Measurements from ENCODE around the gene PCOLCE2. TPM values are rescaled to one million over a fixed set of nuclear protein-coding genes. Genes with fewer than 3 reads are reported as not detected.
A peak's percentile ranks its signal among the peaks of the same experiment; 100 is the strongest.

The PCOLCE2 gene
- total RNA-seq, 1 experiment from 2014 or later = 4.4 TPM

- TF ChIP-seq POLR2A (IDR thresholded peaks at IDR 0.05; ENCODE audit: borderline replicate concordance, extremely low read depth, insufficient read depth, insufficient read length) (peak; percentile 46), FOSL1 (IDR thresholded peaks at IDR 0.05; ENCODE audit: low read depth) (no peak), ZNF274 (IDR thresholded peaks at IDR 0.05; ENCODE audit: low read depth, low read length) (no peak), JUND (IDR thresholded peaks at IDR 0.05) (no peak), EGR1 (IDR thresholded peaks at IDR 0.05; ENCODE audit: low read depth) (no peak), YY1 (IDR thresholded peaks at IDR 0.05; ENCODE audit: extremely low read depth, insufficient replicate concordance, low read depth, low read length) (no peak), SIN3A (IDR thresholded peaks at IDR 0.05; ENCODE audit: low read depth) (no peak), POLR2AphosphoS5 (IDR thresholded peaks at IDR 0.05; ENCODE audit: low read depth, low read length) (0 out of 2 replicates have a peak, but pooled peaks have one; percentile 1)
These were observed at the start of gene PCOLCE2 (continued) for GRCh38 chr3:142888481-142889211.

- no peak overlapping the region for H3K9ac ChIP-seq (ENCODE audit: low read length)
- no peak for ATAC-seq
- no peaks in the 10 kb centered on the region for H3K27me3 ChIP-seq (ENCODE audit: insufficient read depth, low read length)
- no peaks in the 10 kb centered on the region for H3K9me2 ChIP-seq (ENCODE audit: insufficient read depth)
- no peak overlapping the region for H2AFZ ChIP-seq (ENCODE audit: low read depth, low read length, poor library complexity, severe bottlenecking)
- CTCF ChIA-PET = no interaction called here
- no peak overlapping the region for H3K4me2 ChIP-seq (ENCODE audit: low read length)
- no peaks in the 10 kb centered on the region for H3K9me3 ChIP-seq (ENCODE audit: control insufficient read depth in 1 of 2, insufficient read depth in 1 of 2, low read depth in 1 of 2, low read length in 2 of 2)
- no peaks in the 10 kb centered on the region for H4K20me1 ChIP-seq (ENCODE audit: insufficient read depth)
- POLR2A ChIA-PET = no interaction called here
- DNase-seq (ENCODE audit: low read depth, low spot score) = no peak
- no TSS peak for BruUV-seq (replicated peaks)
- TF ChIP-seq RAD21 (IDR thresholded peaks at IDR 0.05; ENCODE audit: low read depth) = no peak
- no peak for TF ChIP-seq CTCF (IDR thresholded peaks at IDR 0.05 in 2 of 3, conservative IDR thresholded peaks at IDR 0.05 in 1 of 3; ENCODE audit: borderline replicate concordance in 1 of 3, insufficient read depth in 1 of 3, low read depth in 2 of 3, low read length in 2 of 3)
- no peak for TF ChIP-seq TCF7L2 (IDR thresholded peaks at IDR 0.05; ENCODE audit: borderline replicate concordance, extremely low read depth, insufficient read depth, insufficient read length)
- TF ChIP-seq CBX3 (IDR thresholded peaks at IDR 0.05; ENCODE audit: low read depth) = no peak
- TF ChIP-seq FOSL1 (IDR thresholded peaks at IDR 0.05; ENCODE audit: low read depth) = no peak
- TF ChIP-seq ELF1 (IDR thresholded peaks at IDR 0.05; ENCODE audit: borderline replicate concordance, low read depth) = no peak
- TF ChIP-seq SP1 (IDR thresholded peaks at IDR 0.05; ENCODE audit: low read depth) = no peak
- intact Hi-C loops (cut with micrococcal nuclease) = no loop called here
- no peaks in the 10 kb centered on the region for H3K79me2 ChIP-seq (ENCODE audit: insufficient read depth, low read length)
- RAD21 ChIA-PET (ENCODE audit: low non-redundant PET in 1 of 2, low total read pairs in 2 of 2, uncharacterized antibody in 2 of 2, unreplicated experiment in 2 of 2) = no interaction called here
- no peaks in the 10 kb centered on the region for H3K36me3 ChIP-seq (ENCODE audit: control insufficient read depth in 1 of 2, insufficient read depth in 2 of 2, low read length in 2 of 2)
- no peaks in the 10 kb centered on the region for H3K4me1 ChIP-seq (ENCODE audit: control insufficient read depth in 1 of 2, insufficient read depth in 2 of 2, low read length in 2 of 2)
- H3K27ac ChIP-seq (ENCODE audit: low read depth, low read length) = no peak overlapping the region
- no peak overlapping the region for H3K4me3 ChIP-seq (replicated peaks in 1 of 2; ENCODE audit: low read depth in 1 of 2, low read length in 2 of 2)
These were observed 47.1 kb upstream of the PCOLCE2 start for GRCh38 chr3:142935963-142936362.

Measured in HCT116 (cell line).